Sciatic nerve (tissue), 2 donors: Measurements from ENCODE around the gene ARHGEF16. TPM values are rescaled to one million over a fixed set of nuclear protein-coding genes. Genes with fewer than 3 reads are reported as not detected.

Experiments
- ATAC-seq: fragments of 200-7000 bp; cut with Tn5 transposase; one replicate; pipeline ENCODE4 v1.9.1; 2020; ENCODE audit warnings: mild to moderate bottlenecking, moderate library complexity
- DNase-seq: peaks from one replicate; pipeline ENCODE4 v3.0.0-alpha.2; 2020; ENCODE audit warnings: low spot score
- intact Hi-C: fragments of 100-400 bp; cut with DNase I; formaldehyde crosslinking; loops from one replicate; pipeline ENCODE4 v1.14.2; 2022
- total RNA-seq: library from RNA; stranded (reverse); fragmentation: NEBNext Ultra II Directional; extraction: Animal tissue kit (Norgen Biotek cat#: 25700); gene quantifications from one replicate; pipeline ENCODE4 v1.2.1, GENCODE V29; 2021
- donor health status: DM: no; HTN: no; CAD: no.
- donor health status: DM: no; HTN: no; CAD: no.

Gene ARHGEF16
- total RNA-seq, 1 donor from 2014 or later: 20.6 TPM

- no peak for DNase-seq
- no peak for ATAC-seq
- intact Hi-C loops: no loop called here
Observed at GRCh38 chr1:3519301-3519885, 64.9 kb downstream of the ARHGEF16 start.

GRCh38 chr1:3520419-3521378 lies 66.2 kb downstream of the ARHGEF16 start:
- no peak for ATAC-seq
- intact Hi-C loops: no loop called here
- DNase-seq: no peak

GRCh38 chr1:3521426-3521825 lies 67.0 kb downstream of the ARHGEF16 start:
- intact Hi-C loops: no loop called here
- no peak for ATAC-seq
- no peak for DNase-seq

DNA sequence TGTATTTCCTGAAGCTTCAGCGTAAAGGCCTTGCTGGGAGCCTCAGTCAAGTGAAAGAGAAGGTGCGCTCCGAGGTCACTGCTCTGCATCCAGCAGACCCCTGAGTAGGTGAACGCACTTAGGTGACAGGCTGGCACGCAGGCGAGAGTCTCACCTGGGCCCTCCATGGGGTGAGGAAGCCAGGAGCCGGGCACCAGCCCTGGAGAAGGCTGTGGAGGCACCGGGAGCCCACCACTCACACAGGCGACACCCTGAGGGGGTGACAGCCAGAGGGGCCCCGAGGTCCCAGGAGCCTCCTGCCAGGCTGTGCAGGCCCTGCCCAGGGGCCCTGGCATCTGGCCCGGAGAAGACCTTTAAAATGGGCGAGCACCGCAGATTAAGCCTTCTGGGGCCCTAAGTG lies 67.6 kb downstream of the ARHGEF16 start:
- DNase-seq: no peak
- ATAC-seq: no peak
- intact Hi-C loops: no loop called here

GRCh38 chr1:3522564-3523265 lies 68.2 kb downstream of the ARHGEF16 start:
- DNase-seq (no peak), ATAC-seq (peak; percentile 30)
- intact Hi-C loops: no loop called here

DNA sequence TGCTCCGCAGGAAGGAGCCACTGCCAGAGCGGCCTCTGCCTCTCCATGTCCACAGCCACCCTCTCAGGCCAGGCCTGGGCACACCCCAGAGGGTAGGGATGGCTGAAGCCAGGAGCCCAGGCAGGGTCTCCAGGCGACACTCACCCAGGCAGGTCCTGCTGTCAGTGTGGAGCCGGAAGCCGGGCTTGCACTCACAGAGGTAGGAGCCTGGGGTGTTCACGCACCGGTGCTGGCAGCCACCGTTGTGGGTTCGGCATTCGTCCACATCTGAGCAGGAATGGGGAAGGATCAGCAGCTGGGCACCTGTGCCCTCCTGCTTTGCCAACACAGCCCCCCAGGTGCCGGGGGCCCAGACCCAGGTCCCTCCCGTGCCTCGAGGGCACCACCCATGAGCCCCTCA lies 69.5 kb downstream of the ARHGEF16 start:
- DNase-seq: no peak
- intact Hi-C loops: no loop called here
- no peak for ATAC-seq

GRCh38 chr1:3524556-3525203 lies 70.2 kb downstream of the ARHGEF16 start:
- no peak for ATAC-seq
- intact Hi-C loops: no loop called here
- DNase-seq: no peak

- no peak for ATAC-seq
- intact Hi-C loops: no loop called here
- DNase-seq: no peak
Observed at GRCh38 chr1:3525551-3526482, 71.4 kb downstream of the ARHGEF16 start.

GRCh38 chr1:3527774-3528173 lies 73.3 kb downstream of the ARHGEF16 start:
- ATAC-seq: no peak
- intact Hi-C loops: no loop called here
- no peak for DNase-seq

DNA sequence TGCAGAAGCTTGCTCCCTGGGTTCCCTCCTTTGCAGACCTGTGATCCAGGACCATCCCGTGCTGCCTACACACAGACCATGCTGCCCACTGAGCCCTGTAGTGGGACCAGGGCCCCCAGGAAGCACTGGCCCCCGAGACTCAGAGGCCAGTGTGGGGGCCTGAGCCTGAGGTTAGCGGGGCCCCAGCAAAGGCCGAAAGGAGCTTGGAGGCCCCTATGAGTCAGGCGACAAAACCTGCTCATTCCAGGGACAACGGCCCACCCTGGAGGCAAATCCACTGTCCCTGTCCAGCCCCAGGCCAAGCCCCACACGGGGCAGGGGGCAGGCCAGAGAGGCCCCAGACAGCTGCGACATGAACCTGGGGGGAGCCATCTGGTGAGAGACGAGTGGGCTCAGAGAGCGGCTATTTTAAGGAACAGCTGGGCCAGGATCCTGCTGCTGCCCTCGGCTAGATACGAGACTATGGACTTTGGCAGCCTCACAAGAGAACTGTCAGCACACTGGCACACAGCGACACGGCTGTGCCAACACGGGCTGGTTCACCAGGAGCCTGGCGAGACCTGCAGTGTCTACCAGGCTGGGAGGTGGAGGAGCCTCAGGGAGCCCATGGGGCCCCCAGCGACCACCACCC lies 74.7 kb downstream of the ARHGEF16 start:
- DNase-seq (no peak), ATAC-seq (no peak)
- intact Hi-C loops: no loop called here

DNA sequence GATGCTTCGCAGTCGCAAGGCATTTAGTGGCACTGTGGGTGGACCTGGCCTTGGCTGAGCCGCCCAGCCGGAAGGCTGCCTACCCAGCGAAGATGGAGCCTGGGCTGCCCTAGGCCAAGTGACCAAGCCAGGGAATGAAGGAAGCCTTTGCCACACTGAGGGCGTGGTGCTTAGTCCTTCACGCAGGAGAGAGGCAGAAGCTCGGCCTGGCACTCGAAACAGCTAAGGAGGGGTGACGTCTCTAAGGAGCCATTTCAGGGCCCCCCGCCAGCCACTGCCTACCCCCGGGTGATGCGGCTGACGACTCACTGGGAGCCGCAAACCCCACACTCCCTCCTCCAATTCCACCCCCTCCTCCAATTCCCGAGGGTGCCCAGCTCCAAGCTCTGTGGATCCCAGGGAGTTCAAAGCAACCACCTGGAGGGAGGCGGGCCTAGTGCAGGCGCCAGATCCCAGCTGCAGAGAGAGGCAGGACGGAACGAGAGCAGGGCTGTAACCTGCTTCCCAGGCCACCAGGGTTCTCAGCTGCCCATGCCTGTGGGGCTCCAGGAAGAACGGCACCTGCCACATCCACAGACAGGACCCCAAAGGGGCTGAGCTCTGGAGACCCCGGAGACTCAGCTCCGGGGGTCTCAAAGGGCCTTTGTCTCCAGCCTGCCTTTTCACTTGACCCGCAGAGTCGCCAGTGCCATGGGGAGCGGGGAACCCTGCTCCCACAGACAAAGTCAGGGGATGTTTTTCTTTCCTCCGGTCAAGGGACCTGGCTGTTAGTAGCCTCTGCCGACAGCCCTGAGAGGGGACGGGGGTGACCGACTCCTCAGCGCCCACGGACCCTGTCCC lies 75.8 kb downstream of the ARHGEF16 start:
- ATAC-seq (peak; percentile 29), DNase-seq (no peak)
- intact Hi-C loops: no loop called here

Other genes with a start within 250 kb of the ARHGEF16 start
- gene MEGF6, start 156.8 kb downstream of the ARHGEF16 start, total RNA-seq: 35.4 TPM
- 35.4 TPM for gene TPRG1L, start 170.3 kb downstream of the ARHGEF16 start, total RNA-seq
- 18.9 TPM for gene WRAP73, start 195.4 kb downstream of the ARHGEF16 start, total RNA-seq
- gene TP73, start 197.9 kb downstream of the ARHGEF16 start, total RNA-seq: not detected